T-cell (primary cell): ENCODE data around the gene FANCE. TPM values are rescaled to one million over a fixed set of nuclear protein-coding genes. Genes with fewer than 3 reads are reported as not detected.

Experiments used
- ATAC-seq, 4 experiments: fragments of 200-7000 bp in 3 of 4; fragments of 150-1000 bp in 1 of 4; cut with Tn5 transposase; replicated peaks in 1 of 4; 1 replicate in 3 of 4; 2 replicates in 1 of 4; pipeline ENCODE4 v1.10.0; 2021; ENCODE audit warnings: moderate library complexity in 3 of 4, mild to moderate bottlenecking in 2 of 4, moderate number of reproducible peaks in 1 of 4
- CTCF ChIA-PET, 2 donors: fragments of 300-600 bp; sonication (Branson Sonifier 250); formaldehyde crosslinking; loops; one replicate each; lab custom pipeline; 2022; ENCODE audit warnings: antibody characterized with exemption in 2 of 2; lab: Charles Lee
- POLR2A ChIA-PET, 2 donors: fragments of 300-600 bp; sonication (Branson Sonifier 250); formaldehyde crosslinking; loops; one replicate each; lab custom pipeline; 2022; ENCODE audit warnings: antibody characterized with exemption in 2 of 2; lab: Charles Lee
- DNase-seq, 35 experiments: peaks; one replicate each; pipeline versions ENCODE4 v3.0.0 to v3.0.0-alpha.2; 2013 to 2023
- H3K27ac ChIP-seq: one replicate; pipeline ENCODE4 v1.5.1; 2013; ENCODE audit warnings: low read length
- H3K27me3 ChIP-seq, 2 experiments: replicated peaks in 1 of 2; 1 replicate in 1 of 2; 2 replicates in 1 of 2; pipeline versions ENCODE4 v1.6.1 to v1.7.0; 2013; ENCODE audit warnings: low read length in 1 of 2, mixed read lengths in 1 of 2; ENCODE audit not compliant: control insufficient read depth in 2 of 2, insufficient read depth in 2 of 2; ENCODE audit errors: extremely low read depth in 1 of 2
- H3K36me3 ChIP-seq, 2 donors: 1 replicate in 1 of 2; 2 replicates in 1 of 2; pipeline versions ENCODE4 v1.6.1 to v1.7.0; 2013; ENCODE audit warnings: low read length in 1 of 2; ENCODE audit not compliant: control insufficient read depth in 2 of 2, insufficient read depth in 1 of 2; ENCODE audit errors: extremely low read depth in 1 of 2
- H3K4me1 ChIP-seq, 2 experiments: 1 replicate in 1 of 2; 2 replicates in 1 of 2; pipeline versions ENCODE4 v1.6.1 to v1.7.0; 2013; ENCODE audit warnings: low read length in 2 of 2, mixed read lengths in 1 of 2; ENCODE audit not compliant: insufficient read depth in 2 of 2, control insufficient read depth in 1 of 2; ENCODE audit errors: extremely low read depth in 1 of 2
- H3K4me3 ChIP-seq, 2 donors: 1 replicate in 1 of 2; 2 replicates in 1 of 2; pipeline versions ENCODE4 v1.5.1 to v1.7.0; 2013; ENCODE audit warnings: mild to moderate bottlenecking in 2 of 2, low read length in 1 of 2, moderate library complexity in 1 of 2; ENCODE audit not compliant: control insufficient read depth in 1 of 2; ENCODE audit errors: extremely low read depth in 1 of 2
- H3K9me3 ChIP-seq: 2 replicates; pipeline ENCODE4 v1.7.0; 2013
- H3K27ac Mint-ChIP-seq, 2 donors: one replicate each; pipeline ENCODE4 v1.8.0; 2020 to 2021; ENCODE audit warnings: mild to moderate bottlenecking in 2 of 2, mixed read lengths in 2 of 2
- H3K27me3 Mint-ChIP-seq, 2 donors: one replicate each; pipeline ENCODE4 v1.8.0; 2021 to 2022; ENCODE audit warnings: mixed read lengths in 2 of 2
- H3K36me3 Mint-ChIP-seq: one replicate; pipeline ENCODE4 v1.8.0; 2021; ENCODE audit warnings: mixed read lengths
- H3K4me1 Mint-ChIP-seq, 3 donors: one replicate each; pipeline ENCODE4 v1.8.0; 2020 to 2022; ENCODE audit warnings: mixed read lengths in 3 of 3, mild to moderate bottlenecking in 1 of 3
- H3K4me3 Mint-ChIP-seq, 3 donors: one replicate each; pipeline ENCODE4 v1.8.0; 2020 to 2022; ENCODE audit warnings: mild to moderate bottlenecking in 3 of 3, mixed read lengths in 3 of 3, moderate library complexity in 3 of 3
- H3K9me3 Mint-ChIP-seq, 3 donors: one replicate each; pipeline ENCODE4 v1.8.0; 2020 to 2022; ENCODE audit warnings: mixed read lengths in 3 of 3
- WGBS: methylation state at CpG from one replicate; pipeline ENCODE4 v1.1.5; 2013; ENCODE audit warnings: missing lambda C conversion rate; ENCODE audit not compliant: insufficient coverage; 5-methylcytosine and 5-hydroxymethylcytosine counted together
- total RNA-seq, 35 experiments: library from RNA in 6 of 35; stranded (reverse) in 6 of 35; fragments of 120-200 nt in 1 of 35; gene quantifications; one replicate each; pipeline versions ENCODE4 v1.2.1 to v1.2.4 and lab custom pipeline; 2013 to 2026

The FANCE gene
- total RNA-seq, 5 donors from 2014 or later (not counting 1 experiment from before 2014, with no cell fraction given), result 5.6 to 12.8 (median 11.7) TPM

DNA sequence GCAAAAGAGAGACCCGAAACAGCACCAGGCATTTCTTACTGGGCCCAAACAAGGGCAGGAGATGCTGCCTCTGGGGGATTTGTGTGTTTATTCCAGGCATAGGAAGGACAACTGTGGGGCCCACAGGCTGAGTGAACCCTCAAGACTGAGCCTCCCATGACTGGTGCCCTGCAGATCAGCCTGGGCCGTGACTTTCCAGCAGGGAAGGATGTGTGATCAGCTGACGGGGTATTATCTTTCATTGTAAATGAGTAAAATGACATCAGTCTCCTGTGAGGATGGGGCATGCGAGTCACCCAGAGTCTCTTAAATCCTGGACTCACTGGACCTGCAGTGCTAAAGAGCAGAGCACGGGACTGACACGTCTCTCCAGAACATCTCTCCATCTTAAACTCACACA is 48.6 kb downstream of the FANCE start:
- Histone ChIP-seq H3K9me3 (no peaks in the 10 kb centered on the region), H3K4me1 (peaks cover 0 to 18% of the 10 kb centered on the region in 2 experiments), H3K27me3 (peaks cover 0 to 49% of the 10 kb centered on the region in 2 experiments), H3K36me3 (no peaks in the 10 kb centered on the region), H3K4me3 (no peak overlapping the region), H3K27ac (no peak overlapping the region)
- ATAC-seq (no peak), DNase-seq (no peak)
- peaks cover 8 to 10% (median 9%) of the 10 kb centered on the region in 3 donors for H3K4me1 Mint-ChIP-seq
- H3K9me3 Mint-ChIP-seq, result no peaks in the 10 kb centered on the region
- no peak overlapping the region for H3K4me3 Mint-ChIP-seq
- H3K36me3 Mint-ChIP-seq, result no peaks in the 10 kb centered on the region
- 97% methylated on average over 5 of the region's 6 CpGs for WGBS
- CTCF ChIA-PET, result no interaction called here
- peaks cover 0 to 32% of the 10 kb centered on the region in 2 donors for H3K27me3 Mint-ChIP-seq
- H3K27ac Mint-ChIP-seq, result no peak overlapping the region
- POLR2A ChIA-PET, result interaction anchor here in 1 of 2 donors (0.7 kb wide), 1 partner anchor 151 kb away, joined by 12 read pairs; no protein-coding TSS in a partner anchor

DNA sequence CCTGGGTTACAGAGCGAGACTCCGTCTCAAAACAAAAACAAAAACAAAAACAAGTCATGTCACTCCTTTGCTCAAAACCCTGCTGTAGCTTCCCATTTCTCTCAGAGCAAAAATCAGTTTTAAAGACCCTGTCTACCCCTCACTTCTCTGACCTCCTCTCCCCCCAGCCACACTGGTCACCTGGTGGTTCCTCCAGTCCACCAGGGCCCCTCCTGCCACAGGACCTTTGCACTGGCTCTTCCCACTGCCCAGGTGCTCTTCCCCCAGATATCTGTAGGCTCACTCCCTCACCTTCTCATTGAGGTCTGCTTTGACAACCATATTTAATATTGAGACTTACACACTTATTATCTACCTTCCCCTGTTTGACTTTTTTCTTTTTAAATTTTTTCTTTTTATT is 49.6 kb downstream of the FANCE start:
- peaks cover 0 to 32% of the 10 kb centered on the region in 2 donors for H3K27me3 Mint-ChIP-seq

DNA sequence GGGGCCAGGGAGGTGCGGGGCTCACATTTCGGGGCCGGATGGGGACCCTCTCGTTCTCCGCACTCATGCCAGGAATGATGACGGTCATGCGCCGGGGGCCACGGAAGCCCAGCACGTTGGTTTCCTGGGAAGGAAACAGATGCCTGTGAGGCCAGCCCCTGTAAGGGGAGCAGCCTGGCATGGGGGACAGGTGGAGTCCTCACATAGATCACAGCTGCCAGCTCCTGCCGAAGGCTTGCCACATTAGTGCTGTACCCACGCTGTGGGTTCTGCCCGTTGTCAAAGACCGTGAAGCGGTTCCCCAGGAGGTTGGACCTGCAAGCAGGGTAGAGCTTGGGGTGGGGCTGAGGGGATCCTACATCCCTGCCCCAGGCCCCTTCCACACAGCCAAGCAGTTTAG is 51.4 kb downstream of the FANCE start:
- DNase-seq (no peak), ATAC-seq (no peak)
- H3K36me3 ChIP-seq, result no peaks in the 10 kb centered on the region
- no peak overlapping the region for H3K4me3 ChIP-seq
- no peak overlapping the region for H3K27ac ChIP-seq
- Mint-ChIP-seq H3K4me1 (peaks cover 3 to 4% (median 3%) of the 10 kb centered on the region in 3 donors), H3K36me3 (no peaks in the 10 kb centered on the region), H3K27me3 (peaks cover 0 to 29% of the 10 kb centered on the region in 2 donors), H3K27ac (no peak overlapping the region), H3K9me3 (no peaks in the 10 kb centered on the region), H3K4me3 (no peak overlapping the region)
- WGBS, result 22% methylated on average over 12 of the region's 15 CpGs
- no peaks in the 10 kb centered on the region for H3K9me3 ChIP-seq
- H3K27me3 ChIP-seq, result peaks cover 0 to 43% of the 10 kb centered on the region in 2 experiments
- ChIA-PET CTCF (no interaction called here), POLR2A (no interaction called here)
- H3K4me1 ChIP-seq, result peaks cover 0 to 3% of the 10 kb centered on the region in 2 experiments

More for the DNA sequence above, 49.6 kb downstream of the FANCE start:
- ATAC-seq, result no peak
- H3K36me3 ChIP-seq, result no peaks in the 10 kb centered on the region
- Mint-ChIP-seq H3K36me3 (no peaks in the 10 kb centered on the region), H3K4me1 (peaks cover 8 to 10% (median 9%) of the 10 kb centered on the region in 3 donors), H3K27ac (no peak overlapping the region), H3K9me3 (no peaks in the 10 kb centered on the region), H3K4me3 (no peak overlapping the region)
- ChIA-PET POLR2A (no interaction called here), CTCF (interaction anchor here in 1 of 2 donors (0.6 to 0.7 kb wide), 2 partner anchors 13 to 142 kb away, joined by 3 to 6 read pairs; no protein-coding TSS in a partner anchor)
- H3K9me3 ChIP-seq, result no peaks in the 10 kb centered on the region
- H3K4me3 ChIP-seq, result no peak overlapping the region
- no CpG with 5 or more reads among the region's 2 CpGs for WGBS
- peaks cover 0 to 53% of the 10 kb centered on the region in 2 experiments for H3K27me3 ChIP-seq
- peaks cover 0 to 15% of the 10 kb centered on the region in 2 experiments for H3K4me1 ChIP-seq
- no peak overlapping the region for H3K27ac ChIP-seq
- no peak for DNase-seq

DNA sequence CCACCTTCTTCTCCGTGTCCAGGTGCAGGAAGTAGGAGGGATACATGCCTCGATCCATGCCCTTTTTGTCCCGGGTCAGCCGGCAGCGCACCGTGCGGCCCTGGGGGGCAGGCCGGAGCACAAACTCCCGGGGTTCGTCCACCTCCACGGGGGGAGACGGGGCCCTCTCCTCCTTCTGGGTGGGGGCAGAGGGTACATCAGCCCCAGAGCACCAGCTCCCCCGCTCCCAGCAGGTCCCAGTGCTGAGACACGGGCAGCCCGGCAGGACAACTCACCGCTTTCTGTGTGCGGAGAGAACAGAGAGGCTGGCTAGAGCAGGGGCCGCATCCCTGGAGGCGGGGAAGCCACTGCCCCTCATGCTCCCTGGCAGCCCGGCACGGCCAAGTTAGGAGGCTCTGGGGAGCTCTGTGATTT is 53.9 kb downstream of the FANCE start:
- H3K4me3 Mint-ChIP-seq, result no peak overlapping the region

DNA sequence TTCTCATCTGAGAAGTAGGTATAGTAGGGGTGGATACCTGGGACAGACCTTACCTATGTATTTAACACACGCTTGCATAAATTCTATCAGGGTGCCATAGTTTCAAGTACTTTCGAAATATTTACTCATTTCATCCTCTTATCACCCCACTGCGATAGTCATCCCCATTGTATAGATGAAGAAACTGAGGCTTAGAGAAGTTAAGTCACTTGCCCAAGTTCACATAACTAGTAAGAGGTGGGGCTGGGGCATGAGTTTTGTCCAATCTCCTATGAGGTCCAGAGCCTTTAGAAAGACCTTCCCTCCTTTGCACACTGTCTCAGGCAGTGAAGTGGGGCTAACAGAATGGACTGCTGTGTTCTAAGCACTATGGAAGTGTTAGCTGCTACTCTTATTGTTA is 54.4 kb downstream of the FANCE start:
- ChIA-PET CTCF (no interaction called here), POLR2A (no interaction called here)
- H3K4me3 Mint-ChIP-seq, result no peak overlapping the region
- Histone ChIP-seq H3K27ac (no peak overlapping the region), H3K9me3 (no peaks in the 10 kb centered on the region), H3K4me1 (peaks cover 2 to 7% of the 10 kb centered on the region in 2 experiments), H3K27me3 (peaks cover 2 to 45% of the 10 kb centered on the region in 2 experiments), H3K36me3 (no peaks in the 10 kb centered on the region), H3K4me3 (no peak overlapping the region)
- H3K27ac Mint-ChIP-seq, result no peak overlapping the region
- no peaks in the 10 kb centered on the region for H3K36me3 Mint-ChIP-seq
- ATAC-seq (no peak), DNase-seq (no peak)
- WGBS, result no CpG with 5 or more reads among the region's 3 CpGs
- H3K9me3 Mint-ChIP-seq, result no peaks in the 10 kb centered on the region
- peaks cover 6 to 33% of the 10 kb centered on the region in 2 donors for H3K27me3 Mint-ChIP-seq
- peaks cover 0 to 5% (median 2%) of the 10 kb centered on the region in 3 donors for H3K4me1 Mint-ChIP-seq

More for the DNA sequence above, 53.9 kb downstream of the FANCE start:
- peaks cover 2 to 31% of the 10 kb centered on the region in 2 donors for H3K27me3 Mint-ChIP-seq
- no peak overlapping the region for H3K27ac ChIP-seq
- peaks cover 0 to 2% of the 10 kb centered on the region in 2 experiments for H3K4me1 ChIP-seq
- ChIA-PET CTCF (no interaction called here), POLR2A (no interaction called here)
- no peaks in the 10 kb centered on the region for H3K9me3 ChIP-seq
- no peaks in the 10 kb centered on the region for H3K9me3 Mint-ChIP-seq
- H3K36me3 ChIP-seq, result no peaks in the 10 kb centered on the region
- DNase-seq (no peak), ATAC-seq (no peak)
- no peaks in the 10 kb centered on the region for H3K36me3 Mint-ChIP-seq
- H3K4me3 ChIP-seq, result no peak overlapping the region
- no peak overlapping the region for H3K27ac Mint-ChIP-seq
- peaks cover 0 to 2% (median 0%) of the 10 kb centered on the region in 3 donors for H3K4me1 Mint-ChIP-seq
- WGBS, result 88% methylated on average over 13 of the region's 21 CpGs
- H3K27me3 ChIP-seq, result peaks cover 0 to 44% of the 10 kb centered on the region in 2 experiments

DNA sequence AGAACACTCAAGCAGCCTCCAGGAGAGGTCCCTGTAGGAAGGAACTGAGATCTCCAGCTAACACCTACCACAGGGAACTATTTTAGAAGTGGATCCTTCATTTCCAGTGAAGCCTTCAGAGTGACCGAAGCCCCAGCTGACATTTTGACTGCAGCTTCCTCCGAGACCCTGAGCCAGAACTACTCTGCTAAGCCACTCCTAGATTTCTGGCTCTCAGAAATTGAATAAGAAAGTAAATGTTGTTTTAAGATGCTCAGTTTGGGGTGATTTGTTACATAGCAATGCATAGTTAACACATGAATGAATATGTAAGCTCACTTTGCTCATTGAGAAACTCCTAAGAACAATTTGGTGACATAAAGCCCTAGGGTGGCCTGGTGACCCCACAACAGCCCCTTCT is 55.1 kb downstream of the FANCE start:
- Mint-ChIP-seq H3K27ac (no peak overlapping the region), H3K27me3 (peaks cover 6 to 31% of the 10 kb centered on the region in 2 donors), H3K4me3 (no peak overlapping the region), H3K4me1 (peaks cover 0 to 5% (median 2%) of the 10 kb centered on the region in 3 donors), H3K9me3 (no peaks in the 10 kb centered on the region), H3K36me3 (no peaks in the 10 kb centered on the region)
- DNase-seq, result no peak
- ChIA-PET POLR2A (interaction anchor here in 1 of 2 donors (0.7 kb wide), 1 partner anchor 32 kb away, joined by 10 read pairs; no protein-coding TSS in a partner anchor), CTCF (interaction anchor here in 1 of 2 donors (1.1 kb wide), 1 partner anchor 15 kb away, joined by 4 read pairs; no protein-coding TSS in a partner anchor)
- no peaks in the 10 kb centered on the region for H3K36me3 ChIP-seq
- H3K9me3 ChIP-seq, result no peaks in the 10 kb centered on the region
- H3K27me3 ChIP-seq, result peaks cover 2 to 49% of the 10 kb centered on the region in 2 experiments
- H3K4me3 ChIP-seq, result no peak overlapping the region
- peaks cover 2 to 13% of the 10 kb centered on the region in 2 experiments for H3K4me1 ChIP-seq
- H3K27ac ChIP-seq, result no peak overlapping the region
- ATAC-seq, result no peak
- no CpG with 5 or more reads among the region's 2 CpGs for WGBS
